Endodermal cell (in vitro differentiated cells): ENCODE results near the gene LONP1. TPM values are rescaled to one million over a fixed set of nuclear protein-coding genes. Genes with fewer than 3 reads are reported as not detected.

ENCODE experiments used
- DNase-seq: peaks from one replicate; pipeline ENCODE4 v3.0.0-alpha.2; 2017
- H3K27ac ChIP-seq: 2 replicates; pipeline ENCODE4 v1.5.1; 2013; ENCODE audit warnings: mild to moderate bottlenecking, low read depth, low read length, moderate library complexity
- H3K27me3 ChIP-seq: 2 replicates; pipeline ENCODE4 v1.6.1; 2013; ENCODE audit warnings: mild to moderate bottlenecking, low read length, moderate library complexity; ENCODE audit not compliant: insufficient read depth, control insufficient read depth, poor library complexity, severe bottlenecking
- H3K36me3 ChIP-seq: 2 replicates; pipeline ENCODE4 v1.7.0; 2013; ENCODE audit warnings: mild to moderate bottlenecking, low read length, moderate library complexity; ENCODE audit not compliant: control insufficient read depth, insufficient read depth
- H3K4me1 ChIP-seq: one replicate; pipeline ENCODE4 v1.7.0; 2013; ENCODE audit warnings: low read length; ENCODE audit not compliant: control insufficient read depth, insufficient read depth
- H3K4me3 ChIP-seq: 2 replicates; pipeline ENCODE4 v1.5.1; 2013; ENCODE audit warnings: mild to moderate bottlenecking, low read length, moderate library complexity
- H3K9ac ChIP-seq: 2 replicates; pipeline ENCODE4 v1.6.1; 2013; ENCODE audit warnings: mild to moderate bottlenecking, low read length, moderate library complexity; ENCODE audit not compliant: poor library complexity, severe bottlenecking; ENCODE audit errors: extremely low read depth
- H3K9me3 ChIP-seq: 2 replicates; pipeline ENCODE4 v1.6.1; 2013; ENCODE audit warnings: mild to moderate bottlenecking, low read length, moderate library complexity; ENCODE audit not compliant: control insufficient read depth
- H3K27ac Mint-ChIP-seq: 2 replicates; pipeline ENCODE4 v1.8.0; 2020; ENCODE audit warnings: mixed read lengths
- H3K27me3 Mint-ChIP-seq: 2 replicates; pipeline ENCODE4 v1.8.0; 2021; ENCODE audit warnings: mild to moderate bottlenecking, mixed read lengths; ENCODE audit not compliant: insufficient read depth
- H3K36me3 Mint-ChIP-seq: 2 replicates; pipeline ENCODE4 v1.8.0; 2020; ENCODE audit warnings: low read depth, mixed read lengths
- H3K4me1 Mint-ChIP-seq: 2 replicates; pipeline ENCODE4 v1.8.0; 2020; ENCODE audit warnings: mixed read lengths
- H3K4me3 Mint-ChIP-seq: 2 replicates; pipeline ENCODE4 v1.8.0; 2020; ENCODE audit warnings: mild to moderate bottlenecking, moderate library complexity, mixed read lengths
- H3K9me3 Mint-ChIP-seq: 2 replicates; pipeline ENCODE4 v1.8.0; 2020; ENCODE audit warnings: mild to moderate bottlenecking, mixed read lengths
- WGBS, 2 experiments: methylation state at CpG; one replicate each; pipeline versions ENCODE4 v1.1.5 to v1.1.7; 2013; ENCODE audit warnings: missing lambda C conversion rate in 2 of 2, mixed read lengths in 1 of 2; ENCODE audit not compliant: insufficient coverage in 1 of 2, insufficient read length in 1 of 2; 5-methylcytosine and 5-hydroxymethylcytosine counted together
- total RNA-seq, 2 donors: library from RNA; stranded (reverse); fragmentation: NEBNext Ultra II Directional in 1 of 2; extraction: Animal tissue kit (Norgen Biotek cat#: 25700) in 1 of 2; gene quantifications; 2 replicates in 1 of 2; 3 replicates in 1 of 2; pipeline ENCODE4 v1.2.1, GENCODE V29; 2021
- TF ChIP-seq, protein P1 (sequence below): fragments of 200-600 bp; sonication (generic); conservative IDR thresholded peaks from 2 replicates; pipeline ENCODE4 v1.5.0; 2021; ENCODE audit warnings: antibody characterized with exemption, mild to moderate bottlenecking

The LONP1 gene
- total RNA-seq, 2 donors from 2014 or later: 97.1 to 109 TPM

DNA sequence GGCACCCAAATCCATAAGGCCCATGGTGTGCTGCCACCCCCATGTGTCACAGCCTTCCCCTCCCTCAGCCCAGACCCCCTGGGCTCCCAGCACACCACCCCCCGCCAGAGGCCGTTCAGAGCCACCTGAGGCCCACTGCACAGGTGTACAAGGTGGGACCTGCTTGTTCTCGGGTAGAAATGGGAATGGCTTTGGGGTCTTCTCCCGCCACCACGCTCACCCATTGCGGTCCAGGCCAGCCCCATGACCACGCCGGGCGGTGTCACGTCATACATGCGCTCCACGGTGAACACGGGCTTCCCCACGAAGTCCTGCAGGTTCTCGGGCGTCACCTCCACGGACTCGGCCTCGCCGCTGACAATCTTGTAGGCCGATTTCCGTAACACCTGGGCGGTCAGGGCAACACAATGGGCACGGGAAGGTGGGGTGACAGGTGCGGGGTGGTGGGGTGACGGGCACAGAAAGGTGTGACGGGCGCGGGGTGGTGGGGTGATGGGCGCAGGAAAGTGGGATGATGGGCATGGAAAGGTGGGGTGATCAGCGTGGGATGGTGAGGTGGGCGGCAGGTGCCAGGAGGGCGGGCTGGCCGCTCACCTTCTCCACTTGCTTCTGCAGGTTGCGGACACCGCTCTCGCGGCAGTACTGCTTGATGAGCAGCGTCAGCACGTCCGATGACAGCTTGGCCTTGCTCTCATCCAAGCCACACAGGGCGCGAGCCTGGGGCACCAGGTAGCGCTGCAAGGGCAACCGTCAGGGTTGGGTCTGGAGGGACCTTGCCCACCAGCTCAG, 25.6 kb downstream of the LONP1 start:
- DNase-seq: peak; percentile 62
- H3K4me1 ChIP-seq: no peaks in the 10 kb centered on the region
- H3K4me3 Mint-ChIP-seq: no peak overlapping the region
- no peak overlapping the region for H3K27ac Mint-ChIP-seq
- H3K9ac ChIP-seq: no peak overlapping the region
- no peaks in the 10 kb centered on the region for H3K27me3 Mint-ChIP-seq
- no peaks in the 10 kb centered on the region for H3K27me3 ChIP-seq
- H3K4me3 ChIP-seq: no peak overlapping the region
- H3K36me3 ChIP-seq: peaks cover 42% of the 10 kb centered on the region
- TF ChIP-seq, protein P1, sequence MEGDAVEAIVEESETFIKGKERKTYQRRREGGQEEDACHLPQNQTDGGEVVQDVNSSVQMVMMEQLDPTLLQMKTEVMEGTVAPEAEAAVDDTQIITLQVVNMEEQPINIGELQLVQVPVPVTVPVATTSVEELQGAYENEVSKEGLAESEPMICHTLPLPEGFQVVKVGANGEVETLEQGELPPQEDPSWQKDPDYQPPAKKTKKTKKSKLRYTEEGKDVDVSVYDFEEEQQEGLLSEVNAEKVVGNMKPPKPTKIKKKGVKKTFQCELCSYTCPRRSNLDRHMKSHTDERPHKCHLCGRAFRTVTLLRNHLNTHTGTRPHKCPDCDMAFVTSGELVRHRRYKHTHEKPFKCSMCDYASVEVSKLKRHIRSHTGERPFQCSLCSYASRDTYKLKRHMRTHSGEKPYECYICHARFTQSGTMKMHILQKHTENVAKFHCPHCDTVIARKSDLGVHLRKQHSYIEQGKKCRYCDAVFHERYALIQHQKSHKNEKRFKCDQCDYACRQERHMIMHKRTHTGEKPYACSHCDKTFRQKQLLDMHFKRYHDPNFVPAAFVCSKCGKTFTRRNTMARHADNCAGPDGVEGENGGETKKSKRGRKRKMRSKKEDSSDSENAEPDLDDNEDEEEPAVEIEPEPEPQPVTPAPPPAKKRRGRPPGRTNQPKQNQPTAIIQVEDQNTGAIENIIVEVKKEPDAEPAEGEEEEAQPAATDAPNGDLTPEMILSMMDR: no peak
- 96 to 98% methylated on average over 31 to 45 of the region's 45 CpGs for WGBS, 2 experiments
- H3K9me3 Mint-ChIP-seq: no peaks in the 10 kb centered on the region
- no peaks in the 10 kb centered on the region for H3K9me3 ChIP-seq
- H3K36me3 Mint-ChIP-seq: peaks cover 52% of the 10 kb centered on the region
- no peak overlapping the region for H3K27ac ChIP-seq
- peaks cover 2% of the 10 kb centered on the region for H3K4me1 Mint-ChIP-seq

GRCh38 chr19:5693195-5694166, 26.5 kb downstream of the LONP1 start:
- no peak overlapping the region for H3K4me3 Mint-ChIP-seq
- no peak overlapping the region for H3K9ac ChIP-seq
- H3K27ac ChIP-seq: no peak overlapping the region
- TF ChIP-seq, protein P1: no peak
- no peaks in the 10 kb centered on the region for H3K4me1 ChIP-seq
- peaks cover 2% of the 10 kb centered on the region for H3K4me1 Mint-ChIP-seq
- no peaks in the 10 kb centered on the region for H3K27me3 Mint-ChIP-seq
- H3K4me3 ChIP-seq: no peak overlapping the region
- peak; percentile 63 for DNase-seq
- H3K9me3 Mint-ChIP-seq: no peaks in the 10 kb centered on the region
- H3K36me3 ChIP-seq: peaks cover 42% of the 10 kb centered on the region
- H3K9me3 ChIP-seq: no peaks in the 10 kb centered on the region
- no peak overlapping the region for H3K27ac Mint-ChIP-seq
- peaks cover 44% of the 10 kb centered on the region for H3K36me3 Mint-ChIP-seq
- no peaks in the 10 kb centered on the region for H3K27me3 ChIP-seq
- 94 to 99% methylated on average over 25 to 39 of the region's 39 CpGs for WGBS, 2 experiments

DNA sequence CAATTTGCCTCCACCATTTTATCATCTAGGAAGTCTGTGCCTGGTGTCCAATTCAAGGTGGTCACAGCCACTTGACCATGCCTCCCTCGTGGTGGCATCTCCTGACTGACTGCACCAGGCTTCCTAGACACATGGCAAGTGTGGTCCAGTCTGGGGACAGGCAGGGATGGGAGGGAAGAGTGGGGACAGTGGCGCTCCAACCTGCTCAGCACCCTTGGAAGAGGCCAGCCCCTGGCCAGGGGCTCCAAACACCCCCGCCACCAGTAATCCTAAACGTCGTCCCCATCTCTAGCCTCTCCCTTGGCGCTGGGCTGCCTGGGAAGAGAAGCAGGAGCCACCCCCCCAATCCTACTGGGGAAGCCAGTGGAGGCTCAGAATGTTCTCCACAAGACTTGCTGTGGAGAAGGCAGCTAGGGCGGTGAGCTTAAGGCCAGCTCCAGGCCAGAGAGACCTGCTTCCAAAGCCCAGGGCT, 27.2 kb downstream of the LONP1 start:
- Histone ChIP-seq H3K36me3 (peaks cover 42% of the 10 kb centered on the region), H3K27ac (no peak overlapping the region), H3K9me3 (no peaks in the 10 kb centered on the region), H3K9ac (no peak overlapping the region), H3K27me3 (no peaks in the 10 kb centered on the region), H3K4me1 (no peaks in the 10 kb centered on the region), H3K4me3 (no peak overlapping the region)
- Mint-ChIP-seq H3K4me3 (peak overlapping the region; percentile 99), H3K36me3 (peaks cover 44% of the 10 kb centered on the region), H3K27ac (peak overlapping the region; percentile 86), H3K9me3 (peaks cover 5% of the 10 kb centered on the region), H3K4me1 (peaks cover 2% of the 10 kb centered on the region), H3K27me3 (peaks cover 5% of the 10 kb centered on the region)
- WGBS, 2 experiments: 90 to 94% methylated on average over 7 of the region's 7 CpGs
- DNase-seq: no peak
- TF ChIP-seq, protein P1: no peak
